NCI-H345 (cell line): ENCODE measurements around the gene ABLIM2.
A peak's percentile ranks its signal among the peaks of the same experiment; 100 is the strongest.

ENCODE experiments used
- DNase-seq: peaks from one replicate; lab custom pipeline; 2025; lab: John Stamatoyannopoulos, UW

Gene ABLIM2

DNA sequence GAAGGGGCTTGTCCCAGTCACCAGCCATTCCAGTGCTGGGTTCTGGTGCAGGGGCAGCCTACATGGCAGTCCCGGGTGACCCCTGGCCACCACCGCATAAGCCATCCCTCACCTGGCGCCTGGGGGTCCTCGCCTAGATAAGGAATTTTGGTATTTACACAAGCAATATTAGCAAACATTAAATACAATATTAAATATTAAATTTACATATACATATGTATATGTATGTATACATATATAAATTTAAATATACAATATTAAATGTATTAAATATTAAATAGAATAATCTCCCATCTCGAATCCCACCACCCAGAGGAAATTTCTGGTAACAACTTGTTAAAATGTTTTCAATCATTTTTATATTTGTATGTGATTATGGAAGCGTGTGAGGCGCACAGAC lies 114.4 kb downstream of the ABLIM2 start:
- DNase-seq: no peak

GRCh38 chr4:8043596-8043995 lies 115.0 kb downstream of the ABLIM2 start:
- DNase-seq: no peak

DNA sequence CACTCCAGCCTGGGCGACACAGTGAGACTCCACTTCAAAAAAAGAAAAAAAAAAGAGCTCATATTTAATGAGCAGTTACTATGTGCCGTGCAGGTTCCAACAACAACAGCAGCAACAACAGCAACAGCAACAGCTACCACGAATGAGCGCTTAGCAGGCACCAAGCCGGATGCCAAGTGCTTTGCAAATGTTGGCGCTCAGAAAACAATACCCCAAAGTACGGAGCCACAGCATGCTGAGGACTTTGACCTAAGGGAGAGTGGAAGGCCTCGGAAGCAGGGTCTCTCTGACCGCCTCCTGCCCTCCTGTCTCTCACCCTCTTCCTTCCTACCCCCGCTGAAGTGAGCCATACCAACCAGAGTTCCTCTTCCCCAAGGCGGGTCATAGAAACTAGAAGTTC lies 116.7 kb downstream of the ABLIM2 start:
- no peak for DNase-seq

GRCh38 chr4:8041172-8041571 lies 117.4 kb downstream of the ABLIM2 start:
- peak; percentile 48 for DNase-seq

- DNase-seq: no peak
Observed at GRCh38 chr4:8040607-8041006, 118.0 kb downstream of the ABLIM2 start.

DNA sequence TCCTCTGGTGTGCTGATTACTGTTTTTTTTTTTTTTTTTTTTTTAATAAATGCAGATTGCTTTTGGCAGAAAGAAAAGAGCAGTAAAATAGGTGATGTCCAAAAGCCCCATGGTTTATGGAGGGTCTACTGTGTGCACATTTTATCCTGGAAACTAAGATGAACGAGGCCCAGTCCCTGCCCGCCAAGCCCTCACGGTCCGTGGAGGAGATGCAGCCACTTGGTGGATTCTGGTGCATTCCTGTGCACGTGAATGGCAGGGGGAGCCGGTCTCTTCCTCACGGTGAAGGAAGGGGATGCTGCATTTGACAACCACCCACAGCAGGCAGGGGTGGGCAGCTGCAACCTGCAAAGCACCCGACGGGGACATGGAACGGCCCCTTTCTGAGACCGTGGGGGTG lies 118.8 kb downstream of the ABLIM2 start:
- DNase-seq: no peak

DNA sequence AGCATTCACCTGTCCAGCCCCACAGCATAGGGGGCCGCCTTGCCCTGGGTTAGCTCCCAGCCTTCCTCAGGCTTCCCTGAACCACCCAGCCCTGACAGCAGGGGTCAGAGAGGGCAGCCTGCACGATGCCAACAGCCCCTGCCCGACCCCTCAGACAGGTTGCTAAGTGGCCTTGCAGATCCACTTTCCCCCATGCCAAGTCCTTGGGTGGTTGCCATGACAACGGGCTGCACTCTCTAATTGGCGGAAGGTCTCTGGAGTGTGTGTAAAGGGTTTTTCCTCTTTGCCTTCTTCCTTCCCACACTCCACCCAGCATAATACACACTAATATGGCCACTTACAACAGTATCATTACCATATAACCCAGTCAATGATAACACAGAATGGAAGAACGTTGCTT lies 119.3 kb downstream of the ABLIM2 start:
- DNase-seq: peak; percentile 69

DNA sequence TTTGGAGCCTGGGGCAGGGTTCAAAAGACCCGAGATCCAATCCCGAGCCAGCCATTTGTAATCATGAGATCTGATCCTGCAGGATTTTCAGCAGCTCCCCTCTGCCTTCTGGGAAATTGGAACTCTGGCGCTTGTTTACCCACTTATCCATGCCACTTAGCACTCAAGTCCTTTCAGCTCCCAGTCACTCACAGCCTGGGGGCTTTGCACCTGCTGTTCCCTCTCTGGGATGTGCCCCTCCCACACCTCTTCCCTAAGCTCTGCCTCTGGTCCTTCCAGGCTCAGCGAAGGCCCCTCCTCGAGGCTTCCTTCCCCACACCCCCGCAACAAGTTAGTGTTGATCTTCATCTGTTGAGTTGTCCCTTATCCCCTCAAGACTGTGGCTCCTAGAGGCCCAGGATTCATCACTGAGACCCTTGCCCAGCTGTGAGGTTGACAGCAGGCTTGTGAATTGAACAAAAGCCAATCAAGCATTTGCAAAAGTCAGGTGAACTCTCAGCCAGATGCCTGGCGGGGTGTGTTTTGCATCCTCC lies 119.8 kb downstream of the ABLIM2 start:
- DNase-seq: peak; percentile 93

DNA sequence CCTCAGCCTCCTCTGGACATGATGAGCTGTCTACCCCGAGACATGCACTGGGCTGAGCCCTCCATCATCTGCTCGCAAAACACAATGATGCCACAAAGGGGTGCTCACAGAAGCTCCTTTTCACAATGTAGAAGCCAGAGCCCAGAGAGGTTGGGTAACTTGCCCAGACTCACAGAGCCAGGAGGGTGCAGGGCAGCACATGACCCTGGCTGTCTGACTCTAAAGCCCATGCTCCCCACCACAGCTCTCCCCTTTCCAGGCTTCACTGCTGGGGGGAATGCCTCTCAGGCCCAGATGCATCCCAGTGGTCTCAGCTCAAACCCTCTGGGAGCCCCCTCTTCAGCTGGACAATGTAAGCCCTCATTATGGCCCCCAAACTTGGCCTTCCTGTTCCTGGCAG lies 120.5 kb downstream of the ABLIM2 start:
- DNase-seq: no peak

DNA sequence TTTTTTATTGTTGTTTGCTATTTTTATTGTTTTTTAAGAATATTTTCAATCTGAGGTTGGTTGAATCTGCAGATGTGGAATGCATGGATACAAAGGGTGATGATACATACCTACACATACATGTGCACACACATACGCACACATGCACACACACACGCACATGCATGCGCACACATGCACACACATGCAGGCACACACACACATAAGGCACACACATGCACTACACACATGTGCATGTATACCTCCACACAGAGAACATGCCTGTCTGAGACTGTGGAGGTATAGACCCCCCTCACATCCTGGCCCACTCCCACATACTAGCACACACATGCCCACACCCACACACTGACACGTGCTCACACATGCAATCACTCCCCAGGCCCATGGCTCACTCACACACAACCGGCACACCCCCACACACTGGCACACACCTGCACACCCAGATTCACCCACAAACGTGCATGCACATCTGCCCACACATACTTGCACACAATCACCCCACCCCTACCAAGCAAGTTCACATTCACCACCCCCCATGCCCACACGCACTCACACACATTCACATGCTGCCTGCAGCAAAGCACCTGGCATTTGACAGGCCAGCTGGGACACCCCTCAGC lies 121.4 kb downstream of the ABLIM2 start:
- no peak for DNase-seq

GRCh38 chr4:8035371-8035780 lies 123.2 kb downstream of the ABLIM2 start:
- peak; percentile 79 for DNase-seq

DNA sequence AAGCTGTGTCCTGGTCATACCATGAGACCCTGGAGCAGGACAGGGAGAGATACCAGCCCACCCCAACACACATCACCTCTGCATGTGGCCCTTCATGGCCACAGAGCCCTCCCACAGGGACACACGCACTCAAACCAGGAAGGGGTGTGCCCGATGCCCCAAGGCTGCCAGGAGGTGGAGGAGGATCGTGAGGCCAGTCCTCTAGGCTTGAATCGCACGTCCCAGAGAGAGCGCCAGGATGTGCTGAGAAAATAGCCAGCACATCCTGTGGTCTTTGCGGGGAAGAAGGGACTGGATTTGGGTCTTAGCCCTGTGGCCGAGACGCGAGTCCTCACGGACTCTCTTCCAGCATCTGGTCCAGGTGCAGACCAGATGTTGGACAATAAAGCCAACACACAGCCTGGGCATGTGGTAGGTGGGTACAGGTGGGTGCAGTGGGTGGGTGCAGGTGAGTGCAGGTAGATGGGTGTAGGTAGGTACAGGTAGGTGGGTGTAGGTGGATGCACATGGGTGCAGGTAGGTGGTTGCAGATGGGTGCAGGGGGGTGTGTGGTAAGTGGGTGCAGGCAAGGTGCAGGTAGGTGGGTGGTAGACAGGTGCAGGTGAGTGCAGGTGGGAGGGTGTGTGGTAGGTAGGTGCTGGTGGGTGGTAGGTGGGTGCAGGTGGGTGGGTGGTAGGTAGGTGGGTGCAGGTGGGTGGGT lies 124.6 kb downstream of the ABLIM2 start:
- DNase-seq: no peak

DNA sequence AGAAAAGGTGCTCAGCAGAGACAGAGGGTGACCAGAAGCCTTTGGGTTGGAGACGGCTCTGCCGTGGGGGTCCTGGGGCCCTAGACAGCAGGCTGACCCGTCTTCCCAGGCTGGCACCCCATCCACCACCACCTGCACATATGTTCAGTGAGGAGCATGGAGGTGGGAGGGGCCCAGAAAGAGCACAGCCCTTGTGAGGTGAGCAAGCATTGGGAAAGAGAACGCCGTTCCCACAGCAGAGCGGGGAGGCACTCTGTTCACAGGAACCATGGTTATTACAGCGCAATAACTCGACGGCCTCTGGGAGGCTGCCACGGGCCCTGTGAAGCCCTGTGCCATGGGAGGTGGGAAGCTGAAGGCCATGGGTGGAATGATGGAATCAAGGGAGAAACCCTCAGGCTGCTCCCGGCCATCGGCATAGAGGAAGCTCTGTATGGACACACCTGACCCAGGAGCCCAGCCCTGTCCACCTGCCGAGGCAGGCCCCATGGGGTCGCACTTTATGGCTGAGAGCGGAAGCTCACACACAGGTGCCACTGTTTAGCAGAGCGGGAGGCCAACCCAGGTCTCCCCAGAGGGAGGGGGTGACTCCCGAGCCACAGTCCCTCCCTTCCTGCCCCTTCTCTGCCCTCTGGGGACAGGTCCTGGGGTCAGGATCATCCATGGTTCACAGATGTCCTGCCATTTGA lies 125.4 kb downstream of the ABLIM2 start:
- DNase-seq: no peak

GRCh38 chr4:8032381-8032780 lies 126.2 kb downstream of the ABLIM2 start:
- DNase-seq: no peak

GRCh38 chr4:8030121-8030781 lies 128.4 kb downstream of the ABLIM2 start:
- no peak for DNase-seq

- DNase-seq: no peak
Observed at GRCh38 chr4:8029689-8030088, 128.9 kb downstream of the ABLIM2 start.

DNA sequence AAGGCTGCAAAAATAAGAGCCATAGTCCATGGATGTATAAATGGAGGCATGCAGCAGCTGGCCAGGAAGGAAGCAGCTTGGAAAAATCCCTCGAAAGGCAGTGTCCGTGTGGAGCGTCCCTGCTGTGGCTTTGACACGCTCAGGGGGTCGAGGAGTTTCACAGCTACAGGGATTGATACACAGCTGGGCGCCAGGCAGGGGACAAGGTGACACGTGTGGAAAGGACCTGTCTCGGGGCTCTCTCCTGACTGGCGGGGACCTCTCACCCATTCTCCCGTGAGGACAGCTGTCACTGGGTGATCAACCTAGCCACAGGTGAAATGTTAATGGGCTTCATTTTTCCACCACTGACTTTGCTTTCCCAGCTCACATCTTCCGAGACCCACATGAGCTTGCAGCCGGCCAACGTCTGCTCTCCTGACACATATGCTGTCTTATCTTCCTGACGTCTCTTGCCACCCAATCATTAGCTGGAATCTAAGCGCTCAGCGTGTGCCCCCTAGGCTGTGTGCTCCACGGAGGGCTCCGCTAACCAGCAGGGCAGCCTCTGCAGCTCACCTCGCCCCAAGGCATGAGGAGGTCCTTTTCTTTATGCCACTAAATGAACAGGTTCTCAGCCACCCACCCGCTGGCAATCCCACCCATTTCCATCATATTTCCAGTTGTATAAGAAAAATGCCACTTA lies 129.6 kb downstream of the ABLIM2 start:
- DNase-seq: no peak

- DNase-seq: no peak
Observed at GRCh38 chr4:8028368-8028767, 130.2 kb downstream of the ABLIM2 start.

DNA sequence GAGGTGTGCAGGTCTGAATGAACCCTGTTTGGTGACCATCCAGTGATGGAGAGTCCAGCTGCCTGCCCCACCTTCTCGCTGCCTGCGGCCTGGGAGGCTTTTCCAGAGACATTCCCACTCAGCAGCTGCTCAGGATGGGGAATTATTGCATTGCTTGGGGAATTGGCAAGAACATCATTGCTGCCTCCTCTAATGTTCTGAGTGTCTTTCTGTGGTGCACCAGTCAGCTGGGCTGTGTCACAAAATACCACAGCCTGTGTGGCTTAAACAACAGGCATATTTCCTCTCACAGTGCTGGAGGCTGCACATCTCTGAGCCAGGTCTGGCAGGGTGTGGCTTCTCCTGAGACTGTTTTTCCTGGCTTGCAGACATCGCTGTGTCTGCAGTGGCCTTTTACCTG lies 132.2 kb downstream of the ABLIM2 start:
- DNase-seq: no peak

- DNase-seq: no peak
Observed at GRCh38 chr4:8025668-8026067, 132.9 kb downstream of the ABLIM2 start.

- DNase-seq: no peak
Observed at GRCh38 chr4:8024073-8024786, 134.4 kb downstream of the ABLIM2 start.
